Sigmoid colon (tissue), 4 donors: ENCODE measurements around the gene ITGA11.

Source experiments
- EP300 ChIP-seq, 4 donors: sonication (generic); formaldehyde crosslinking; IDR thresholded peaks; one replicate each; pipeline ENCODE4 v1.6.1; 2017; ENCODE audit warnings: antibody characterized with exemption in 4 of 4
- POLR2A ChIP-seq, 2 donors: fragments of 450-650 bp; IDR thresholded peaks; one replicate each; pipeline ENCODE4 v1.6.1; 2016; ENCODE audit warnings: antibody characterized with exemption in 2 of 2, mild to moderate bottlenecking in 2 of 2, moderate library complexity in 2 of 2
- POLR2AphosphoS5 ChIP-seq, 4 donors: sonication (generic); formaldehyde crosslinking; IDR thresholded peaks; one replicate each; pipeline ENCODE4 v1.6.1; 2017; ENCODE audit warnings: antibody characterized with exemption in 4 of 4
- TF ChIP-seq, protein P1 (sequence below), 4 experiments: fragments of 450-650 bp in 3 of 4; fragments of 200-600 bp in 1 of 4; IDR thresholded peaks; one replicate each; pipeline ENCODE4 v1.5.1; 2016 to 2019; ENCODE audit warnings: antibody characterized with exemption in 4 of 4, mild to moderate bottlenecking in 3 of 4, moderate library complexity in 2 of 4

DNA sequence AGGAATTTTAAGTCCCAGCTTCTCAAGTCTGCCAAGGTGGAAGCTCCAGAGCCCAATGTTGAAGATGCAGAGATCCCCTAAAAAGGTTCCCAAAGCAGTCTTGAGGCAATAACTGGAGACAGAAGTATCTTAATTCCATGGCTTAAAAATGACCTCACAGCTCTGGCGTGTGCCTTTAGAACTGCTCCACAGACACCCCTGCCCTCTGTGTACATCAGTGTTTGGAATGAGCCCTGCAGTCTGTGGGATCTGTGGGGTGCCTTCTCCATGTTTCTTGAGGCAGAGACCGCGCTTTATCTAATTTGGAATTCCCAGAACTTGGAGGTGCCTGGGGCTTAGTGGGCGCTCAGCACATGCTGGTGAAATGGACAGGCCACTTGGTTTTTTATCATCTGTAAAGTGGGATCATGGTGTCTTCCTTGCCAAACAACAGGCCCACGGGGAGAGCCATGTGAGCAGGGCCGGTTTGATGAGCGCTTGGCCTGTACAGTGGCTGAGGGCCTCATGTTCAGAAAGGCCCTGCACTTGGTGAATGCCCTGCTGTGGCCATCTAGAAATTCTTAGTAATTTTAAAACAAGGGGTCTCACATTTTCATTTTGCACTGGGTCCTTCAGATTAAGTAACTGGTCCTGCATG, 7.1 kb downstream of the ITGA11 start:
- TF ChIP-seq, protein P1, sequence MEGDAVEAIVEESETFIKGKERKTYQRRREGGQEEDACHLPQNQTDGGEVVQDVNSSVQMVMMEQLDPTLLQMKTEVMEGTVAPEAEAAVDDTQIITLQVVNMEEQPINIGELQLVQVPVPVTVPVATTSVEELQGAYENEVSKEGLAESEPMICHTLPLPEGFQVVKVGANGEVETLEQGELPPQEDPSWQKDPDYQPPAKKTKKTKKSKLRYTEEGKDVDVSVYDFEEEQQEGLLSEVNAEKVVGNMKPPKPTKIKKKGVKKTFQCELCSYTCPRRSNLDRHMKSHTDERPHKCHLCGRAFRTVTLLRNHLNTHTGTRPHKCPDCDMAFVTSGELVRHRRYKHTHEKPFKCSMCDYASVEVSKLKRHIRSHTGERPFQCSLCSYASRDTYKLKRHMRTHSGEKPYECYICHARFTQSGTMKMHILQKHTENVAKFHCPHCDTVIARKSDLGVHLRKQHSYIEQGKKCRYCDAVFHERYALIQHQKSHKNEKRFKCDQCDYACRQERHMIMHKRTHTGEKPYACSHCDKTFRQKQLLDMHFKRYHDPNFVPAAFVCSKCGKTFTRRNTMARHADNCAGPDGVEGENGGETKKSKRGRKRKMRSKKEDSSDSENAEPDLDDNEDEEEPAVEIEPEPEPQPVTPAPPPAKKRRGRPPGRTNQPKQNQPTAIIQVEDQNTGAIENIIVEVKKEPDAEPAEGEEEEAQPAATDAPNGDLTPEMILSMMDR (IDR thresholded peaks at IDR 0.05) = no peak
- TF ChIP-seq EP300 (IDR thresholded peaks at IDR 0.05) (no peak), POLR2A (IDR thresholded peaks at IDR 0.05) (no peak), POLR2AphosphoS5 (IDR thresholded peaks at IDR 0.05) (no peak)
